ENCODE measurements around the gene KPNB1. TPM values are rescaled to one million over a fixed set of nuclear protein-coding genes. Genes with fewer than 3 reads are reported as not detected.
A peak's percentile ranks its signal among the peaks of the same experiment; 100 is the strongest.

KPNB1 gene
- 100 to 1,000 TPM; 409 to 427 TPM for total RNA-seq

DNA sequence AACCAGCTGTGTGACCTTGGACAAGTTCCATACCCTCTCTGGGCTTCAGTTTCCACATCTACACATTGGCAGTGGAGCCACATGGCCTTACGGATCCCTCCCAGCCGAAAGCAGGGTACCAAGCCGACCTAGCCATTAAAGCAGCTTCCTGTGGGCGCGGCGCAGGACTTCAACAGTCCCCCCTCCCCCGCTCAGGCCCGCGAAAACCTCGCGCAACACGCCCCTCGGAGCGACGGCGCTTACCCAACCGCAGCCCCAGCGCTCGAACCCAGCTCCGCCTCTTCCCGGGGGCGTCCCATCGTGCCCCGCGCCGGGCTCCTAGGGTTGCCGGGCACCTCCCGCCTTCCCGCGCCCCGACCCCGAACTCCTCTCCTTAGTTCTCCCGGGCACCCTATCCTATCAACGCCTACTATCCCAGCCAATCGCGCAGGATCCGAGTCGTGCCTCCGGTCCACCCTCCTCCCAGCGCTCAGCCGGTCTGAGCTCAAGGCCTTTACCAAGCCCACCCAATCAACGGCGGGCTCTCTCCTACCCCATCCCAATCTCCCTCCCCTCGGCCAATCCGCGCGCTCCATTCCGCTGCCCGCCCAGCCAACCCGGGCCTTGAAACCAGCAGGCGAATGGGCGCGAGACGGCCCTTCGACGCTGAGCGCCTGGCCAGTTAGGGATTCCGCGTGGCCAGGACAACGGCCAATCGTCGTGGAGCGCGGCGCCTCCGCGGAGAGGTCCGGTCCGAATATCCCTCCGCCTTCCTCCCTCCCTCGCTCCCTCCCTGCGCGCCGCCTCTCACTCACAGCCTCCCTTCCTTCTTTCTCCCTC, at the start of gene KPNB1:
KPNB1 (plus strand) TSS at position 767 of the 819 bp plus-strand sequence. CDS start 326 bp downstream, outside the sequence.
- POLR2A ChIA-PET, result interaction anchor here (0.5 to 1.1 kb wide), 8 partner anchors 9 to 1265 kb away, joined by 3 to 8 read pairs (median 4); no protein-coding TSS in a partner anchor
- Mint-ChIP-seq H3K36me3 (ENCODE audit: low read depth) (peaks cover 41% of the 10 kb centered on the region), H3K27me3 (no peaks in the 10 kb centered on the region), H3K27ac (peak within 1 kb of the TSS; percentile 96), H3K4me1 (peaks cover 45% of the 10 kb centered on the region), H3K9me3 (no peaks in the 10 kb centered on the region), H3K4me3 (peak within 1 kb of the TSS; percentile 85)
- CTCF ChIA-PET, result interaction anchor here (0.9 to 5.5 kb wide), 9 partner anchors 10 to 321 kb away, joined by 3 to 35 read pairs (median 4); partner anchors contain the start of genes CDK5RAP3 and TBX21
- DNase-seq, result peak; percentile 99

DNA sequence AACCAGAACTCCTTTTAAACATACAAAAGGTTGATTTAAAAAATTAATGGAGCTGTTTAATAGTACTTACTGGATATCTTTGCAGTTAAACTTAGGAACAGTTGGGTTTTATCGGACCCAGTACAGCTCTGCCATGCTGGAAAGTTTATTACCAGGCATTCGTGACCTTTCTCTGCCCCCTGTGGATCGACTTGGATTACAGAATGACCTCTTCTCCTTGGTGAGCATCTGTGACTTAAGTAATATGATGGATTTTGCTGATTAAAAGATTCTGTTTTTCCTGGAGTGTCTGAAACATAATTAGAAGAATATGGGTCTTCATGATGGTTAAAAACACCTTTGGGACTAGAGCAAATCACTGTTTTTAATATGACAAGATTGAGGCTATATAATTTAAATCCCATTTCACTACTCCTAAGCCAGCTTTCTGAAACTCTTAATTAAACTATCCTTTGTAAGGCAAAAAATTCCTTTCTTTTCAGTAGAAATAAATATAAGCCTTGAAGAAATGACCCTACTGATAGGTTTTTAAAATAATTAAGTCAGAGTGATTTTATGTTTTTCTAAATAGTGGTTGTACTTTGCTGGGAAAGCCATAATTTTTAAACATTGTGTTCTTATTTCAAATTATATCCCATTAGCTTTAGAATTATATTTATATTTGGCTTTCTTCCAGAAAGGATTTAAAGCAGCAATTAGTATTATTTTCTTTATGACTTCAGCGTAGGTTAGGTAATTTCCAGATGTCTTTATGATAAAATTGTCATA, 45.7 kb upstream of the KPNB1 start:
- no peaks in the 10 kb centered on the region for H3K9me3 Mint-ChIP-seq

DNA sequence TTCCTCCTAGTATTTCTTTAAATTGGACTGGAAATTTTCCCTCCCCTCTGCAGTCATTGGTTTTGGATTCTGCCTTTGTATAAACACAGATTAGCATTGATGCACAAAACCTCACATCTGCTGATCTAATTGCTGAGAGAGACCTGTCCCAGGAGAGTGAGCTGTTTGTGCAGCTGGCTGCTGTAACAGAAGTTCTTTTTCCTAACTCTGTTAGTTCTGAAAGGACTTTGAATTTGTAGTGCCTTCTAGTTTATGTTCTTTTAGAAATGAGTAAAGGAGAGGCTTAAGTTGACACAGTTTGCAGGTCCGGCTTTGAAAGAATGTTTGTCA, 45.2 kb upstream of the KPNB1 start:
- Mint-ChIP-seq H3K27ac (no peak overlapping the region), H3K27me3 (no peaks in the 10 kb centered on the region), H3K36me3 (ENCODE audit: low read depth) (peaks cover 34% of the 10 kb centered on the region), H3K9me3 (no peaks in the 10 kb centered on the region), H3K4me1 (peaks cover 3% of the 10 kb centered on the region), H3K4me3 (no peak overlapping the region)
- no peak for DNase-seq
- POLR2A ChIA-PET, result no interaction called here
- CTCF ChIA-PET, result no interaction called here

More for the DNA sequence above, 45.7 kb upstream of the KPNB1 start:
- ChIA-PET POLR2A (no interaction called here), CTCF (no interaction called here)
- H3K4me1 Mint-ChIP-seq, result peaks cover under 1% of the 10 kb centered on the region
- H3K36me3 Mint-ChIP-seq (ENCODE audit: low read depth), result peaks cover 36% of the 10 kb centered on the region
- no peaks in the 10 kb centered on the region for H3K27me3 Mint-ChIP-seq
- no peak for DNase-seq
- H3K4me3 Mint-ChIP-seq, result no peak overlapping the region
- no peak overlapping the region for H3K27ac Mint-ChIP-seq

DNA sequence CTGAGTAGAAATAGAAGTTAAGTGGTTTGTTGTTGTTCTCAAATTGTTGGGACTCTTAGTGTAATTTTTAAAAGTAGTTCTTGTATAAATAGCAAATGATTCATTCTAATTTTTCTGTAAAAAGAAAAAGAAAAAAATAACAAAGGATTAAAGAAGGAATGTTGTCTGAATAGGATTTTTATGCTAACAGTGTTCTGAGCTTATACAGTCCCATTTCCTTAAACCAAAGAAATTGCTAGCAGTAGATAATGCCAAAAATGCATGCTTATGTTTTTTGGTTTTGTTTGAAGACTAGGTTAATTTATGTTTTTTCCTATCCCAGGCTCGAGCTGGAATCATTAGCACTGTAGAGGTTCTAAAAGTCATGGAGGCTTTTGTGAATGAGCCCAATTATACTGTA, 44.7 kb upstream of the KPNB1 start:
- no peak for DNase-seq
- Mint-ChIP-seq H3K27ac (no peak overlapping the region), H3K36me3 (ENCODE audit: low read depth) (peaks cover 37% of the 10 kb centered on the region), H3K4me3 (no peak overlapping the region), H3K4me1 (peaks cover 7% of the 10 kb centered on the region), H3K27me3 (no peaks in the 10 kb centered on the region), H3K9me3 (no peaks in the 10 kb centered on the region)
- ChIA-PET CTCF (no interaction called here), POLR2A (no interaction called here)

DNA sequence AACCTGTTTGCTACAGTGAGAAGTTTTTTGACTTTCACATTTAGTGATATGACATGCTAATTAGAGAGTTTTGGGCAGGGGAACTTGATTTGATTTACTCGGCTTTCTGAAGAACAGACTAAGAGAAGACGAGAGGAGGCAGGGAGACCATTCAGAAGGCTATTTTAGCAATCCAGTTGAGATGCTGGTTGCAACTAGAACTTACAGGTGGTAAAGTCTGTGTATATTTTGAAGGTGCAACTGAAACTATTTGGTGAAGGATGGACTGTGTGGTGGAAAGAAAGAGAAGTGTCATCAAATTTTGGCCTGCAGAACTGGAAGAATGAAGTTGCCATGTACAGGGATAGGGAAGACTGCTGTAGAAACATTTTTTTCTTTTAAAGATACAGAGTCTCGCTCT, 42.2 kb upstream of the KPNB1 start:
- ChIA-PET POLR2A (no interaction called here), CTCF (interaction anchor here (1.0 kb wide), 1 partner anchor 11 kb away, joined by 3 read pairs; no protein-coding TSS in a partner anchor)
- H3K4me3 Mint-ChIP-seq, result no peak overlapping the region
- DNase-seq, result no peak
- H3K27me3 Mint-ChIP-seq, result no peaks in the 10 kb centered on the region
- H3K36me3 Mint-ChIP-seq (ENCODE audit: low read depth), result peaks cover 28% of the 10 kb centered on the region
- no peak overlapping the region for H3K27ac Mint-ChIP-seq
- no peaks in the 10 kb centered on the region for H3K9me3 Mint-ChIP-seq
- peaks cover 10% of the 10 kb centered on the region for H3K4me1 Mint-ChIP-seq

DNA sequence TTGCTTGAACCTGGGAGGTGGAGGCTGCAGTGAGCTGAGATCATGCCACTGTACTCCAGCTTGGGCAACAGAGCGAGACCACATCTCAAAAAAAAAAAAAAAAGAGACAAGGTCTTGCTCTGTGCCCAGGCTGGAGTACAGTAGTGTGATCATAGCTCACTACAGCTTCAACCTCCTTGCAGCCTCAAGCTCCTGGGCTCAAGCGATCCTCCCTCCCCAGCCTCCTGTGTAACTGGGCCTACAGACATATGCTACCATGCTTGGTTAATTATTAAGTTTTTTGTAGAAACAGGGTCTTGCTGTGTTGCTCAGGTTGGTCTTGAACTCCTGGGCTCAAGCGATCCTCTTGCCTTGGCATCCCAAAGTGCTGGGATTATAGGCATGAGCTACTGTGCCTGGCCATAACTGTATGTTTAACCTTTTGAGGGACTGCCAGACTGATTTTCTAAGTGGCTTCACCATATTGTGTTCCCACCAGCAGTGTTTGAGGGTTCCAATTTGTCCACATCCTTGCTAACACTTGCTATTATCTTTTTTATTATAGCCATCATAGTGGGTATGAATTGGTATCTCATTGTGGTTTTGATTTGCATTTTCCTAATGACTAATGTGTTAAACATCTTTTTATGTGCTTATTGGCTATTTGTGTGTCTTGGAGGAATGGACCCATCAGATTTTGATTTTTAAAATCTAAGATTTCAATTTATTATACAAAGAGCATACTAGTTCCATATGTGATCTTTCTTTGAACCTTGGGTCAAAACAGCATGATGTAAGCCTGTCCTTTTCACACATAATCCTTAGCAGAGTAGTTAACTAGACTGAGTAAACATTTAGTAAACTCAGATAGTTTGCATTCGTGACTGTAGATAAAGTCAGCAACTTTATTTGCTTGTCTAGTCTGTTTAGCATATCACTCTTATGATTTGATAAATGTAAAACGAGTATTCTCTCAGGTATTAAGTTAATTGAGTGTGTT, 38.1 kb upstream of the KPNB1 start:
- H3K4me3 Mint-ChIP-seq, result no peak overlapping the region
- no peak for DNase-seq
- H3K9me3 Mint-ChIP-seq, result no peaks in the 10 kb centered on the region
- no peak overlapping the region for H3K27ac Mint-ChIP-seq
- POLR2A ChIA-PET, result no interaction called here
- no peaks in the 10 kb centered on the region for H3K27me3 Mint-ChIP-seq
- CTCF ChIA-PET, result interaction anchor here (0.6 to 1.1 kb wide), 3 partner anchors 9 to 316 kb away, joined by 3 read pairs; no protein-coding TSS in a partner anchor
- H3K4me1 Mint-ChIP-seq, result peaks cover 14% of the 10 kb centered on the region
- H3K36me3 Mint-ChIP-seq (ENCODE audit: low read depth), result peaks cover 34% of the 10 kb centered on the region

DNA sequence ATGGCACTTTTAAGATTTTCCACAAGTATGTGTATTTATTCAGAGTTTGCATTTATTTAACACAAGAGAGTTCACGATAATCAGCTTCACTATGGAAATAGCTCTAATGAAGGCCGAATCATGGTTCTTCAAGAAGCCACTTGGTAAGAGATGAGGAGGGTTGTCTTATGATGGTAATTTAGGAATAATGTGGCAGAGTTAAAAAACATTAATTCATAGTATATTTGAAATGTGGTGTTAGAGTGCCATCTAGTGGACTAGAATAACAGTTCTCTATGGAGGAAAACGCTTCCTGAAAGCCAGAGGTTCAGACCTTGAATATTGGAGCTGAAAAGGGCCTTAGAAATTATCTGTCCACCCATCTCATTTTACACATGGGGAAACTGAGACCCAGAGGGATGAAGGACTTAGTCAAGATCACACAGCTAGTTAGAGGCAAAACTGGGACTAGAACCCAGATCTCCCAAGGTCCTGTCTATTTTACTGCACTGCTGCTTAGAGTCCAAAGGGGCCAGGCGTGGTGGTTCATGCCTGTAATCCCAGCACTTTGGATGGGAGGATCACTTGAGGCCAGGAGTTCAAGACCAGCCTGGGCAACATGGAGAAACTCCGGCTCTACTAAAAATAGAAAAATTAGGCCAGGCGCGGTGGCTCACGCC, 33.8 kb upstream of the KPNB1 start:
- no peak for DNase-seq
- Mint-ChIP-seq H3K9me3 (no peaks in the 10 kb centered on the region), H3K27ac (no peak overlapping the region), H3K4me3 (no peak overlapping the region), H3K36me3 (ENCODE audit: low read depth) (peaks cover 41% of the 10 kb centered on the region), H3K4me1 (peaks cover 13% of the 10 kb centered on the region), H3K27me3 (no peaks in the 10 kb centered on the region)
- CTCF ChIA-PET, result interaction anchor here (0.6 to 1.9 kb wide), 7 partner anchors 9 to 327 kb away, joined by 3 to 8 read pairs (median 3); no protein-coding TSS in a partner anchor
- POLR2A ChIA-PET, result no interaction called here

DNA sequence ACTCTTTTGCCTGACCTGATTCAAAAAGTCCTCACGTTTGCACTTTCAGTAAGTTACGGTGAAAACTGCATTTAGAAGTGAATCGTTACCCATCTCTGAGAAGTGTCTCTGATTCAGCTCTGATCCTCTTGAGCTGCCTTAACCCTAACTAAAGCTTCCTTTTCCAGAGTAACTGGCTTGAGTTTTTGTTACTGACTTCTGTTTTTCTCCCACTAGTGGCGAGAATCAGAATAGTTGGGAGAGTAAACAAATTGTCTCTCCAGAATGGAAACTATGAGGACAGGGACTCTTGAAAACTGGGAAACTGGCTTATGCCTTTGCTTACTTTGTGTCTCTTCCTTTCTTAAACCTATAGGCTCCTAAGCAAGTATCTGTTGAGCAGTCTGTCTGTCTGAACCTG, 31.3 kb upstream of the KPNB1 start:
- no peak for DNase-seq
- H3K4me3 Mint-ChIP-seq, result no peak overlapping the region
- CTCF ChIA-PET, result interaction anchor here (0.9 to 1.0 kb wide), 3 partner anchors 8 to 21 kb away, joined by 3 to 4 read pairs (median 3); no protein-coding TSS in a partner anchor
- no peaks in the 10 kb centered on the region for H3K27me3 Mint-ChIP-seq
- H3K4me1 Mint-ChIP-seq, result peaks cover 21% of the 10 kb centered on the region
- POLR2A ChIA-PET, result interaction anchor here (1.2 kb wide), 1 partner anchor 31 kb away, joined by 4 read pairs; the partner anchor contains the start of gene KPNB1
- H3K9me3 Mint-ChIP-seq, result no peaks in the 10 kb centered on the region
- no peak overlapping the region for H3K27ac Mint-ChIP-seq
- peaks cover 43% of the 10 kb centered on the region for H3K36me3 Mint-ChIP-seq (ENCODE audit: low read depth)

DNA sequence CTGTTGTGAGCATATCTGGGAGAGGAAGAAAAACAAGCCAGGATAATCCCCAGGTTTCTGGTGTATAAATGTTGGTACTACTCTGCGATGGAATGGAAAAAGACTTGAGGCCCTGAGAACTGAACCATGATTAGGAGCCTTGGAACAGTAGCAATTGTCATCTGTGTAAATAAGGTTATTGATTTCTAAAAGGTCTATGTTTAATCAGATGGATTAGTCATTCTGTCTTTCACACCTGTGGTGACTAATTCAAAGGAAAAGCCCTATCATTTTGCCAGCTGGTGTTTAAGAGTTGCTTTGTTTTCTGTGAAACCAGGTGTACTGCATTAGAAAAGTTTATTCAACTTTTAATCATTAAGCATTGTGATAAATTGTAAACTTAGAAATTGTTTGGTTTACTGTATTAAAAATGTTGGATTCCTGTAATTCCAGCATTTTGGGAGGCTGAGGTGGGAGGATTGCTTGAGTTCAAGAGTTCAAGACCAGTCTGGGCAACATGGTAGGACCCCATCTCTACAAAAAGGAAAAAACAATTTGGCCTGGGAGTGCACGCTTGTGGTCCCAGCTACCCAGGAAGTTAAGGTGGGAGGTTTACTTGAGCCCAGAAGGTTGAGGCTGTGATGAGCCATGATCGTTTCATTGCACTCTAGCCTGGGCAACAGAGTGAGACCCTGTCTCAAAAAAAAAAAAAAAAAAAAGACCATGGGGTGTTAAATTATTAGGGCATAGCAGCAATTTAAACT, 29.0 kb upstream of the KPNB1 start:
- H3K9me3 Mint-ChIP-seq, result no peaks in the 10 kb centered on the region
- ChIA-PET POLR2A (interaction anchor here (0.7 kb wide), 1 partner anchor 450 kb away, joined by 3 read pairs; no protein-coding TSS in a partner anchor), CTCF (interaction anchor here (0.6 kb wide), 1 partner anchor 247 kb away, joined by 3 read pairs; no protein-coding TSS in a partner anchor)
- no peaks in the 10 kb centered on the region for H3K27me3 Mint-ChIP-seq
- peaks cover 45% of the 10 kb centered on the region for H3K36me3 Mint-ChIP-seq (ENCODE audit: low read depth)
- H3K27ac Mint-ChIP-seq, result peak overlapping the region; percentile 1
- H3K4me1 Mint-ChIP-seq, result peaks cover 21% of the 10 kb centered on the region
- no peak for DNase-seq
- no peak overlapping the region for H3K4me3 Mint-ChIP-seq

DNA sequence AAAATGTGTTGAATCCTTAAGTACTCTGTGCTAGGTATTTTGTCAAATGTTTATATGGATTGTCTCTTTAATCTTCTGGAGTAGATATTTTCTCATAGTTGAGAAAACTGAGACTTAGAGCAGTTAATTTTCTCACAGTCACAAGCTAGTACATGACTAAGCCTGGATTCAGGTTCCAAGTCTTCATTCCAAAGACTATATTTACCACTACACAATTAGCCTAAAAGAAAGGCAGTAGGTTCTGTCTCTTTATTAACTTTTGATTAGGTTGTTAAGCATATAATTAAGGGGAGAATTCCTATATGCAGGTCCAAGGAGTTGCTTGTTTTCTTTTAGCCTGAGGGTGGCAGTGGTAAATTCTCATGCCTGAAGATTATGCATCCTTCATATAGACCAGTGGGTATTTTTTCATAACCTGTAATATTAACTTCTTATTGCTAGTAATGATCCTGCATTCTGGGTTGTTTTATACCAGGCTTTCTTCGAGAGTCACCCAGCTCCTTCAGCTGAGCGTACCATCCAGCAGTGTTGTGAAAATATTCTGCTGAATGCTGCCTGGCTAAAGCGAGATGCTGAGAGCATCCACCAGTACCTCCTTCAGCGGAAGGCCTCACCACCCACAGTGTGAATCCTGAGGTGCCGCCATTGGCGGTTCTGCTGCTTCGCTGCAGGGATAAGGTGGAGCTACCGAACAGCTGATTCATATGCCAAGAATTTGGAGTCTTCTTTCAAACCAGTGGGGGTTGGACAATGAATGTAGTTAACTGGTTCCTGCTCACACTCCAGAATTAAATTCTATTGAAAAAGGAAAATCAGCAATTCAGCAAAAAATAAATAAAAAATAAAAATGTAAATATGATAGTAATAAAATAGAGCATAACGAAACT, 28.2 kb upstream of the KPNB1 start:
- peaks cover 19% of the 10 kb centered on the region for H3K4me1 Mint-ChIP-seq
- no peak for DNase-seq
- peaks cover 40% of the 10 kb centered on the region for H3K36me3 Mint-ChIP-seq (ENCODE audit: low read depth)
- H3K27ac Mint-ChIP-seq, result no peak overlapping the region
- CTCF ChIA-PET, result interaction anchor here (0.6 to 1.1 kb wide), 2 partner anchors 13 to 246 kb away, joined by 3 read pairs; no protein-coding TSS in a partner anchor
- no peaks in the 10 kb centered on the region for H3K27me3 Mint-ChIP-seq
- POLR2A ChIA-PET, result no interaction called here
- H3K4me3 Mint-ChIP-seq, result no peak overlapping the region
- H3K9me3 Mint-ChIP-seq, result no peaks in the 10 kb centered on the region

Data from activated CD4-positive, alpha-beta T cell treated with anti-CD3 and anti-CD28 coated beads, Interleukin-2, amount 10 ng/mL, durations not matched to agents 7 days and 5 days (primary cell).